ENCODE results near the gene PSMA2. TPM values are rescaled to one million over a fixed set of nuclear protein-coding genes. Genes with fewer than 3 reads are reported as not detected.

PSMA2 gene
- polyA plus RNA-seq, 1 of the 3 experiments (the other 2 are of a cell fraction): 101 TPM

- H3K9ac ChIP-seq: no peak overlapping the region
- no peaks in the 10 kb centered on the region for H4K20me1 ChIP-seq (ENCODE audit: insufficient read depth)
- DNase-seq: no peak
- H3F3A ChIP-seq (replicated peaks; ENCODE audit: insufficient read depth): peaks cover 5% of the 10 kb centered on the region
- POLR2A ChIA-PET: no interaction called here
- CTCF ChIA-PET: interaction anchor here (1.3 to 3.0 kb wide), 3 partner anchors 18 to 29 kb away, joined by 3 to 12 read pairs (median 3); partner anchors contain the start of genes MRPL32 and PSMA2
- no peak overlapping the region for H3K4me2 ChIP-seq
- H3K27me3 ChIP-seq (ENCODE audit: insufficient read depth): no peaks in the 10 kb centered on the region
- peaks cover 0 to 9% of the 10 kb centered on the region in 2 experiments; a peak in 2 of 4 replicates for H3K4me1 ChIP-seq (ENCODE audit: control insufficient read depth in 1 of 2, insufficient read depth in 2 of 2, low read depth in 1 of 2, low read length in 1 of 2)
- 93% methylated on average over 1 of the region's 1 CpG for WGBS (ENCODE audit: low lambda C conversion rate)
- H3K36me3 ChIP-seq (replicated peaks in 1 of 2; ENCODE audit: control insufficient read depth in 1 of 2, insufficient read depth in 2 of 2, low read length in 1 of 2): peaks cover 0 to 9% of the 10 kb centered on the region in 2 experiments
- peaks cover 17% of the 10 kb centered on the region; the same call in 1 of the 2 replicates for H3K79me2 ChIP-seq (ENCODE audit: insufficient read depth)
- no peaks in the 10 kb centered on the region for H3K9me3 ChIP-seq
- no peak overlapping the region for H2AFZ ChIP-seq (ENCODE audit: low read depth)
- TF ChIP-seq TCF12 (IDR thresholded peaks at IDR 0.05) (no peak), EZH2phosphoT487 (IDR thresholded peaks at IDR 0.05; ENCODE audit: borderline replicate concordance, low read depth) (no peak), RCOR1 (IDR thresholded peaks at IDR 0.05; ENCODE audit: low read length) (no peak), GATA2 (CRISPR knock-in tag; IDR thresholded peaks at IDR 0.05) (no peak), TEAD4 (IDR thresholded peaks at IDR 0.05; ENCODE audit: borderline replicate concordance, insufficient read depth) (no peak), JUND (IDR thresholded peaks at IDR 0.05) (no peak), MAX (IDR thresholded peaks at IDR 0.05; ENCODE audit: low read depth) (no peak), SMC3 (IDR thresholded peaks at IDR 0.05; ENCODE audit: low read depth, low read length) (no peak), TAF1 (IDR thresholded peaks at IDR 0.05; ENCODE audit: borderline replicate concordance, low read depth, low read length) (no peak), RXRA (IDR thresholded peaks at IDR 0.05; ENCODE audit: borderline replicate concordance, low read depth) (no peak), NFIC (IDR thresholded peaks at IDR 0.05; ENCODE audit: borderline replicate concordance) (no peak), MXI1 (IDR thresholded peaks at IDR 0.05; ENCODE audit: low read depth, low read length) (no peak), RAD21 (IDR thresholded peaks at IDR 0.05; ENCODE audit: low read length) (no peak), SIN3A (IDR thresholded peaks at IDR 0.05; ENCODE audit: borderline replicate concordance, low read depth, low read length) (no peak), EP300 (IDR thresholded peaks at IDR 0.05; ENCODE audit: borderline replicate concordance in 1 of 2, low read depth in 1 of 2, low read length in 1 of 2) (no peak), MEF2A (IDR thresholded peaks at IDR 0.05; ENCODE audit: borderline replicate concordance, low read depth) (no peak)
- TF ChIP-seq, protein P1, sequence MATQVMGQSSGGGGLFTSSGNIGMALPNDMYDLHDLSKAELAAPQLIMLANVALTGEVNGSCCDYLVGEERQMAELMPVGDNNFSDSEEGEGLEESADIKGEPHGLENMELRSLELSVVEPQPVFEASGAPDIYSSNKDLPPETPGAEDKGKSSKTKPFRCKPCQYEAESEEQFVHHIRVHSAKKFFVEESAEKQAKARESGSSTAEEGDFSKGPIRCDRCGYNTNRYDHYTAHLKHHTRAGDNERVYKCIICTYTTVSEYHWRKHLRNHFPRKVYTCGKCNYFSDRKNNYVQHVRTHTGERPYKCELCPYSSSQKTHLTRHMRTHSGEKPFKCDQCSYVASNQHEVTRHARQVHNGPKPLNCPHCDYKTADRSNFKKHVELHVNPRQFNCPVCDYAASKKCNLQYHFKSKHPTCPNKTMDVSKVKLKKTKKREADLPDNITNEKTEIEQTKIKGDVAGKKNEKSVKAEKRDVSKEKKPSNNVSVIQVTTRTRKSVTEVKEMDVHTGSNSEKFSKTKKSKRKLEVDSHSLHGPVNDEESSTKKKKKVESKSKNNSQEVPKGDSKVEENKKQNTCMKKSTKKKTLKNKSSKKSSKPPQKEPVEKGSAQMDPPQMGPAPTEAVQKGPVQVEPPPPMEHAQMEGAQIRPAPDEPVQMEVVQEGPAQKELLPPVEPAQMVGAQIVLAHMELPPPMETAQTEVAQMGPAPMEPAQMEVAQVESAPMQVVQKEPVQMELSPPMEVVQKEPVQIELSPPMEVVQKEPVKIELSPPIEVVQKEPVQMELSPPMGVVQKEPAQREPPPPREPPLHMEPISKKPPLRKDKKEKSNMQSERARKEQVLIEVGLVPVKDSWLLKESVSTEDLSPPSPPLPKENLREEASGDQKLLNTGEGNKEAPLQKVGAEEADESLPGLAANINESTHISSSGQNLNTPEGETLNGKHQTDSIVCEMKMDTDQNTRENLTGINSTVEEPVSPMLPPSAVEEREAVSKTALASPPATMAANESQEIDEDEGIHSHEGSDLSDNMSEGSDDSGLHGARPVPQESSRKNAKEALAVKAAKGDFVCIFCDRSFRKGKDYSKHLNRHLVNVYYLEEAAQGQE (IDR thresholded peaks at IDR 0.05; ENCODE audit: low read depth, low read length): no peak
- TF ChIP-seq, protein P2, sequence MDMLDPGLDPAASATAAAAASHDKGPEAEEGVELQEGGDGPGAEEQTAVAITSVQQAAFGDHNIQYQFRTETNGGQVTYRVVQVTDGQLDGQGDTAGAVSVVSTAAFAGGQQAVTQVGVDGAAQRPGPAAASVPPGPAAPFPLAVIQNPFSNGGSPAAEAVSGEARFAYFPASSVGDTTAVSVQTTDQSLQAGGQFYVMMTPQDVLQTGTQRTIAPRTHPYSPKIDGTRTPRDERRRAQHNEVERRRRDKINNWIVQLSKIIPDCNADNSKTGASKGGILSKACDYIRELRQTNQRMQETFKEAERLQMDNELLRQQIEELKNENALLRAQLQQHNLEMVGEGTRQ (IDR thresholded peaks at IDR 0.05; ENCODE audit: borderline replicate concordance, low read depth, low read length): no peak
- no peaks in the 10 kb centered on the region for H3K9me2 ChIP-seq
- no peak overlapping the region for H3K27ac ChIP-seq (ENCODE audit: low read depth in 2 of 2, low read length in 1 of 2)
- no peak overlapping the region for H3K4me3 ChIP-seq (ENCODE audit: low read depth in 2 of 2, low read length in 1 of 2)
Observed at GRCh38 chr7:42906181-42906580, 25.8 kb downstream of the PSMA2 start.

Data from SK-N-SH (cell line).